Body of pancreas (tissue), 4 donors: Measurements from ENCODE around the gene OR10V1.

Experiments
- POLR2A ChIP-seq, 3 donors: fragments of 450-650 bp; IDR thresholded peaks; one replicate each; pipeline ENCODE4 v1.6.1; 2016; ENCODE audit warnings: antibody characterized with exemption in 3 of 3, mild to moderate bottlenecking in 2 of 3
- TF ChIP-seq, protein P1 (sequence below), 7 experiments: fragments of 450-650 bp in 4 of 7; fragments of 200-600 bp in 3 of 7; sonication (generic) in 3 of 7; IDR thresholded peaks; one replicate each; pipeline ENCODE4 v1.5.1; 2016 to 2019; ENCODE audit warnings: antibody characterized with exemption in 7 of 7

DNA sequence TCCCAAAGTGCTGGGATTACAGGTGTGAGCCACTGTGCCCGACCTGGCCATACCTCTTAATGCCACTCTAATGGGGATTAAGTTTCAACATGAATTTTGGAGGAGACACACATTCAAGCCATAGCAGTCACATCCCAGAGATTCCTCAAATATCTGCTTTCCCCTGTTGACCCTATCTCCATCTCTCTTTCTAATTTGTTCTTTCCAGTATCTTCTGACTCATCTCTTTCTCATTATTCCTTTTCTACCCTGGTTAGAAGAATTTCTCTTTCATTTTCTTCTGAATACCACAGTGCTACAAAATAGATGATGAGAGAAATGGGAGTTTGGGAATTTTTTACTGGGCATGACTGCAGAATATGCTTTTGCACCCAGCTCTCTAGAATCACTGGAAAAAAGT is 5.1 kb downstream of the OR10V1 start:
- TF ChIP-seq, protein P1, sequence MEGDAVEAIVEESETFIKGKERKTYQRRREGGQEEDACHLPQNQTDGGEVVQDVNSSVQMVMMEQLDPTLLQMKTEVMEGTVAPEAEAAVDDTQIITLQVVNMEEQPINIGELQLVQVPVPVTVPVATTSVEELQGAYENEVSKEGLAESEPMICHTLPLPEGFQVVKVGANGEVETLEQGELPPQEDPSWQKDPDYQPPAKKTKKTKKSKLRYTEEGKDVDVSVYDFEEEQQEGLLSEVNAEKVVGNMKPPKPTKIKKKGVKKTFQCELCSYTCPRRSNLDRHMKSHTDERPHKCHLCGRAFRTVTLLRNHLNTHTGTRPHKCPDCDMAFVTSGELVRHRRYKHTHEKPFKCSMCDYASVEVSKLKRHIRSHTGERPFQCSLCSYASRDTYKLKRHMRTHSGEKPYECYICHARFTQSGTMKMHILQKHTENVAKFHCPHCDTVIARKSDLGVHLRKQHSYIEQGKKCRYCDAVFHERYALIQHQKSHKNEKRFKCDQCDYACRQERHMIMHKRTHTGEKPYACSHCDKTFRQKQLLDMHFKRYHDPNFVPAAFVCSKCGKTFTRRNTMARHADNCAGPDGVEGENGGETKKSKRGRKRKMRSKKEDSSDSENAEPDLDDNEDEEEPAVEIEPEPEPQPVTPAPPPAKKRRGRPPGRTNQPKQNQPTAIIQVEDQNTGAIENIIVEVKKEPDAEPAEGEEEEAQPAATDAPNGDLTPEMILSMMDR (IDR thresholded peaks at IDR 0.05): no peak
- no peak for TF ChIP-seq POLR2A (IDR thresholded peaks at IDR 0.05)
